GM18502 (cell line): ENCODE data around the gene TEX28.
"Not testable (repeated sequence)": the region's sequence is repeated elsewhere in the genome, so short reads cannot be mapped to it uniquely, and the experiment has no call there.

Experiments used
- ATAC-seq: cut with Tn5 transposase; IDR thresholded peaks from one replicate; pipeline ENCODE4 v1.9.1; 2021; ENCODE audit warnings: mild to moderate bottlenecking; ENCODE audit not compliant: unreplicated experiment, poor library complexity

TEX28 gene

DNA sequence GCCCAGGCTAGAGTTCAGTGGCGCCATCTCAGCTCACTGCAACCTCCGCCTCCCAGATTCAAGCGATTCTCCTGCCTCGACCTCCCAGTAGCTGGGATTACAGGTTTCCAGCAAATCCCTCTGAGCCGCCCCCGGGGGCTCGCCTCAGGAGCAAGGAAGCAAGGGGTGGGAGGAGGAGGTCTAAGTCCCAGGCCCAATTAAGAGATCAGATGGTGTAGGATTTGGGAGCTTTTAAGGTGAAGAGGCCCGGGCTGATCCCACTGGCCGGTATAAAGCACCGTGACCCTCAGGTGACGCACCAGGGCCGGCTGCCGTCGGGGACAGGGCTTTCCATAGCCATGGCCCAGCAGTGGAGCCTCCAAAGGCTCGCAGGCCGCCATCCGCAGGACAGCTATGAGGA lies 37.6 kb downstream of the TEX28 start, which contains the start of gene OPN1MW3:
OPN1MW3 (plus strand) TSS at position 301 of the 400 bp plus-strand sequence; CDS start at position 339, 38 bp downstream.
- ATAC-seq, result not testable (repeated sequence)

DNA sequence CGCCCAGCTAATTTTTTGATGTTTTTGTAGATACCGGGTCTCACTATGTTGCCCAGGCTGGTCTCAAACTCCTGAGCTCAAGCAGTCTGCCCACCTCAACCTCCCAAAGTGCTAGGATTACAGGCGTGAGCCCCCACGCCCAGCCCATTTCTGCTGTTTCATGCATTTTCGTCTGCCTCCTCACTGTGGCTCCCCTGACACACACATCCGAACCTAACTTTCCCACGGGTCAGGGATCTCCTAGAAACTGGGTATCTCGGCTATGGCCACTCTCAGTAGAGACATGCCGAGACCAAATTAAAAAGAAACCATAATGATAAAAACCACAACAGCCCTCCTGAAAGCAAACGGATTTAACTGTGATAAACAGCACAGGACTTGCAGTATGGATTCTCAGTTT lies 46.8 kb downstream of the TEX28 start:
- ATAC-seq, result not testable (repeated sequence)

DNA sequence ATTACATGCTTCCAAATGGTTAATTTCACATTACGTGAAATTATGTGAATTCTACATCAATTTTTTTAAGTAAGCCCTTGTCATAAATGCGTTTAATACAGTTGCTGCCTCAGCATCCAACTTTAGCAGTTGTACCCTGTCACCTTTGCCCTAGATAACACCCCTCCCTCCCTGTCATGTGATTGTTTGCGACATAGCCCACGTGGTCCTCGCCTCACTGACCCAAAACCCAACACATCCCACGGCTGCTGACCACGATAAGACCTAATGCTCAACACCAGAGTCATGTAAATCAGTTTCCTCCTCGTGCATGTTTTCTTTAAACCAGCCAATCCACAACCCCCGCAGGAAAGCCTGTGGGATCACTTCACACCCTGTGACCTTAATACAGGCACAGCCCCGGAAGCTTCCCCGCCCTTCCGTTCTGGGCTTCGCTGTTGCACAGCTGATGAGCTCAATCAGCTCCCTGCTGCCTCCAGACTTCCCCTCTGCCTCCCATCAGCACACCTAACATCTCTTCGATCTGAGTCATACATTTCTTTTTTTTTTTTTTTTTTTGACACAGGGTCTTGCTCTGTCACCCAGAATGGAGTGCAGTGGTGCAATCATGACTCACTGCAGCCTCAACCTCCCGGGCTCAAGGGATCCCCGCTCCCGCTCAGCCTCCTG lies 47.4 kb downstream of the TEX28 start:
- ATAC-seq, result peak; percentile 79

DNA sequence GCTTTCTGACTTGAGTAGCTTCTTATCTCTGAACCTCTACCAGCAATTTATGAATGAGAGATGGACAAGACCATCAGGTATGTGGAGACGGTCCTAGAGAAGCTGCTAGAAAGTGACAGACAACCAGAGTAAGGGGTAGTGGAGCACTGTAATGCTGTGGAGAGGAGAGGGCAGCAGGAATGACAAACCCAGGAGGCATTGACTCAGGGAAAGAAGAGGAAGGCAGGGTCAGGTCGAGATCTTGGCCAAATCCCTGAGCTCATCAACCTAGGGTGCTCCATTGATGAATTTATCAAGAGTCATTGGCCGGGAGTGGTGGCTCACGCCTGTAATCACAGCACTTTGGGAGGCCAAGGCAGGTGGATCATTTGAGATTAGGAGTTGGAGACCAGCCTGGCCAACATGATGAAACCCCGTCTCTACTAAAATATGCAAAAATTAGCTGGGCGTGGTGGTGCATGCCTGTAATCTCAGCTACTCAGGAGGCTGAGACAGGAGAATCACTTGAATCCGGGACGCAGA lies 54.9 kb downstream of the TEX28 start:
- not testable (repeated sequence) for ATAC-seq

DNA sequence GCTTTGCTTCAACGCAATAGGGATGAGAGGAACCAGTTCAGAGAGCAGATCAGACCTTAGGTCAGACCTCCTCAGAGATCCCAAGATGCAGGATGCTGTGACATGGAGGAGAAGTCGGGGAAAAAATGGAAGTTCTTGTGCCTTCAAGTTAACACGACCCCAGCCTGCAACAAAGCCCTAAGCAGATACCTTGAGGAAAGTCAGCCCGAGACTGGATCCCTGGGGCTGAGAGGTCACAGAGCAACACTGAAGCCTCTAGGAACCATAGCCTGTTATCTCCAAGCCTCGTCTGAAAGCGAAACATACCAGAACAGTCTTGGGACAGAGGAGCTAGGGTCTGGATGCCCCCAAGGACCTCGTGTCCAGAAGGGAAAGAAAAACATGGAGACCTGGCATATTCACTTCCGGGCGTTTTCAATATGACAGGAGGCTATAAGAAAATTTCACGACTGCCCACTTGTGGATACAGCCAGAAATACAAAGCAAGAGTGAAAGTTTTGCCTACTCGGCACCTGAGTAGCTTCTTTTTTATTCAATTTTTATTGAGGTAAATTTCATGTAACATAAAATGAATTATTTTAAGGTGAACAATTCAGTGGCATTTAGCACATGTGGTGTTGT lies 55.9 kb downstream of the TEX28 start:
- ATAC-seq, result not testable (repeated sequence)

DNA sequence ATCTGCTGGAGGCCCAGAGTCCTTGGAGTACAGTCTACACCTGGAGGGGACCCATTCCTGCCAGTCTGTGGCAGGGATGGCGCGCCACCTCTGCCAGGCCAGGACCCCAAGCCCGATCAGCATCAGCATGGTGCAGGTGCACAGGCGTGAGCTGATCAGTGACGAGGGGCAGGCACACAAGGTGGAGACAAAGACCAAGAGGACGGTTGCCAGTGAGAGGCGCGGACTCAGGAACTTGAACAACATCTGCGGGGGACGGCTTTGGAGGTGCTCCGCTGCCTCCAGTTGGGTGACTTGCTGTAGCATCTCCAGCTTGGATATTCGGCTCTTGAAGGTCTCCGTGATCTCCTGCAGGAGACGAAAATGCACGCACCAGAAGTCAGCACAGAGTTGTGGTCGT lies 61.3 kb downstream of the TEX28 start:
- not testable (repeated sequence) for ATAC-seq

DNA sequence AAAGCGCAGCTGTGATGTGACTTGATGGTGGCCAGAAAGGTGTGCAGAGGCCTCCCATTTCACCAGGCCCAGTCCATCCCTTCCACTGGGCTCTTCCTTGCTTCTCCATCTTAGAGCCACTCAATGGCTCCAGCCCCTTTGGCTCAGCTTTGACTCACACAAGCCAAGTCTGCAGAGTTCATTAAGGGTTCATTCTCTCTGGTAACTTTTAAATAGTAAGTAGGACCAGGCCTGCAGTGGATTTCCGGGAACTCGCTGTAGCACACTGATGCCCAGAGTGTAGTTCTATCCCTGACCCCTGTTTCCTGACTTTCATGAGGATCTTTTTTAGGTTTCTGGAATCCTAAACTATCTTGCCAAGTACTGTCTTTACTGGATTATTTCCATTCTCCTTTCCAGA lies 63.5 kb downstream of the TEX28 start:
- ATAC-seq, result not testable (repeated sequence)

DNA sequence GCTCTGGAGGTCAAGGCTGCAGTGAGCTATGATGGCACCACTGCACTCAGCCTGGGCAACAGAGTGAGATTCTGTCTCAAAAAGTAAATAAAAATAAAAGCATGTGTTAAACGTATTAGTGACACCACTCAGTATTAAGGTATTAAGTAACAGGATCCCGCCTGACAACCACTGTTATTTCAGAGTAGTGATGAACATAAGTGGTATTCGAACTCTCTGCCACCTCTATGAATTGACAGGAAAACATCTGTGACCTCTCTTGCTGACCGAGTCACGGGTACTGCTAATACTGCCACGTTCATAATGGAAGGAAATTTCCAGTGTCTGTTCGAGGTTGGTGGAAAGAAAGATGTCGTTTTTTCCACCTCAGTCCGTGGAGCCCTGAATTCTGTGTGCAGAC lies 68.2 kb downstream of the TEX28 start:
- not testable (repeated sequence) for ATAC-seq

DNA sequence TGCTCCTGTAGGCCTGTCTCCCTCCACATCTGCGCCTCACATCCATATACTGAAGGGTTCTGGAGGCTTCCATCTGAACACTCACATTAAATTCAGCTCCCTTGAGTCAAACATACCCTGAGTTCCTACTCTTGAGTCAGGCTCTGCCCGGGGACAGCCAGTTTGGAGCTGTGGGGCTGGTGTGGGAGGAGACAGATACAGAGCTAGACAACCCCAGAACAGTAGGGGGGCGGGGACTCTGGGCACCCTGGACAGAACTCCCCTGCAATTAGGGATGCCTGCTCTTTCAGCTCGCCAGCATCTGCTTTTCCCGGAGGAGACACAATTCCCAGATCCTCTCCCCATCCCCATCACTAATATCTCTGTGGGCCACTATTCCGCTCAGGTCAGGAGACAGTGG lies 69.6 kb downstream of the TEX28 start:
- ATAC-seq, result not testable (repeated sequence)
